Measurements from ENCODE around the gene TICAM2.

The TICAM2 gene

GRCh38 chr5:115577329-115577728, 24.9 kb downstream of the TICAM2 start:
- in situ Hi-C loops (cut with MboI; ENCODE audit: low sequenced_read_pairs): loop anchor here (25.0 kb wide), 1 partner anchor 265 kb away; no protein-coding TSS in a partner anchor

GRCh38 chr5:115575167-115576070, 26.9 kb downstream of the TICAM2 start:
- in situ Hi-C loops (cut with MboI; ENCODE audit: low sequenced_read_pairs): loop anchor here (25.0 kb wide), 1 partner anchor 263 kb away; no protein-coding TSS in a partner anchor

- in situ Hi-C loops (cut with MboI; ENCODE audit: low sequenced_read_pairs): no loop called here
Observed at GRCh38 chr5:115573133-115573532, 29.1 kb downstream of the TICAM2 start.

- in situ Hi-C loops (cut with MboI; ENCODE audit: low sequenced_read_pairs): no loop called here
Observed at GRCh38 chr5:115571441-115571878, 30.8 kb downstream of the TICAM2 start.

GRCh38 chr5:115568668-115569067, 33.6 kb downstream of the TICAM2 start:
- in situ Hi-C loops (cut with MboI; ENCODE audit: low sequenced_read_pairs): no loop called here

- in situ Hi-C loops (cut with MboI; ENCODE audit: low sequenced_read_pairs): no loop called here
Observed at GRCh38 chr5:115565233-115565632, 37.0 kb downstream of the TICAM2 start.

GRCh38 chr5:115561176-115561575, 41.1 kb downstream of the TICAM2 start:
- in situ Hi-C loops (cut with MboI; ENCODE audit: low sequenced_read_pairs): no loop called here

GRCh38 chr5:115559524-115559923, 42.8 kb downstream of the TICAM2 start:
- in situ Hi-C loops (cut with MboI; ENCODE audit: low sequenced_read_pairs): no loop called here

GRCh38 chr5:115558388-115558956, 43.8 kb downstream of the TICAM2 start:
- in situ Hi-C loops (cut with MboI; ENCODE audit: low sequenced_read_pairs): no loop called here

GRCh38 chr5:115557667-115558387, 44.5 kb downstream of the TICAM2 start:
- in situ Hi-C loops (cut with MboI; ENCODE audit: low sequenced_read_pairs): no loop called here

- in situ Hi-C loops (cut with MboI; ENCODE audit: low sequenced_read_pairs): no loop called here
Observed at GRCh38 chr5:115556276-115556675, 46.0 kb downstream of the TICAM2 start.

- in situ Hi-C loops (cut with MboI; ENCODE audit: low sequenced_read_pairs): no loop called here
Observed at GRCh38 chr5:115555084-115555633, 47.1 kb downstream of the TICAM2 start.

GRCh38 chr5:115553082-115553481, 49.2 kb downstream of the TICAM2 start:
- in situ Hi-C loops (cut with MboI; ENCODE audit: low sequenced_read_pairs): no loop called here

- in situ Hi-C loops (cut with MboI; ENCODE audit: low sequenced_read_pairs): no loop called here
Observed at GRCh38 chr5:115551415-115551814, 50.9 kb downstream of the TICAM2 start.

GRCh38 chr5:115549154-115549553, 53.1 kb downstream of the TICAM2 start:
- in situ Hi-C loops (cut with MboI; ENCODE audit: low sequenced_read_pairs): no loop called here

- in situ Hi-C loops (cut with MboI; ENCODE audit: low sequenced_read_pairs): no loop called here
Observed at GRCh38 chr5:115548683-115549082, 53.6 kb downstream of the TICAM2 start.

GRCh38 chr5:115545351-115545882, 56.9 kb downstream of the TICAM2 start:
- in situ Hi-C loops (cut with MboI; ENCODE audit: low sequenced_read_pairs): no loop called here

GRCh38 chr5:115544436-115545350, 57.6 kb downstream of the TICAM2 start, which contains the start of gene FEM1C:
Gene FEM1C (minus strand): TSS chr5:115544775. CDS start chr5:115543493, 1,282 bp downstream.
- in situ Hi-C loops (cut with MboI; ENCODE audit: low sequenced_read_pairs): no loop called here

- in situ Hi-C loops (cut with MboI; ENCODE audit: low sequenced_read_pairs): no loop called here
Observed at GRCh38 chr5:115544043-115544435, 58.2 kb downstream of the TICAM2 start.
